GM18861 (cell line): ENCODE results near the gene IGDCC3.

Experiments
- ATAC-seq: cut with Tn5 transposase; IDR thresholded peaks from one replicate; pipeline ENCODE4 v1.9.1; 2021; ENCODE audit not compliant: unreplicated experiment

Gene IGDCC3

GRCh38 chr15:65329288-65329983 lies 48.4 kb downstream of the IGDCC3 start:
- ATAC-seq = no peak

DNA sequence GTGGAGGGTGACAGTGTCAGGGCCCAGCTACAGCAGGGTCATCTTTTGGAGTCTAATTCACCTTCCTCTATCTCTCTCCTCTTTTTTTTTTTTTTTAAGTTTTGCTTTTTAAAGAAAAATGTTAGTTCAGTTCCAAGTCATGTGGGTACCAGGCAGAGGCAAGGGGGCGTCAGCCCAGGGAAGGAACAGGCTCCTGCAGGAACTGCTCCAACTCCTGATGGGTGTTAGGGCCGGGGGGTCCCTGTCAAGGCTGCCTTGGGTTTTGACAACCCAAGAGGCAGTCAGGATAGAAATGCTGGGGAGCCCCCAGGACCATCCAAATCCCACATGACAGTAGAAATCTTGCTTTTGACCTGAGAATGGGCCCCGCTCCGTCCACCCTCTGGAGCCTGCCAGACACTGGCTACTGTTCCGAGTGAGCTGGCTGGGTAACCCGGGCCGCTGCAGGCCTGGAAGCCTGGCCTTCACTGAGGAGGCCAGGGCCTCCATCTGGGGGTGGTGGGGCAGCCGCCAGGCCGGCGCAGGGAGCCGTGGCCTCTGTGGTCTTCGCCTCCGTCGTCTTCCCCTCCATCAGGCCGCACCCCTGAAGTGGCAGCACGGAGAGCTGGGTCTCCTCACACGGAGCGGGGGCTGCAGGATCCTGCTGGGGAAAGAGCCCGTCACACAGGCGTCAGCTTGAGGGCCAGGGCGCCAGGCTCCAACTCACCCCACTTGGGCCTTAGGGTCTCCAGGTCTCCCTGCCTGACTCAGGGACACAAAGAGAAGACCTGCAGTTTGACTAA lies 49.1 kb downstream of the IGDCC3 start:
- no peak for ATAC-seq

DNA sequence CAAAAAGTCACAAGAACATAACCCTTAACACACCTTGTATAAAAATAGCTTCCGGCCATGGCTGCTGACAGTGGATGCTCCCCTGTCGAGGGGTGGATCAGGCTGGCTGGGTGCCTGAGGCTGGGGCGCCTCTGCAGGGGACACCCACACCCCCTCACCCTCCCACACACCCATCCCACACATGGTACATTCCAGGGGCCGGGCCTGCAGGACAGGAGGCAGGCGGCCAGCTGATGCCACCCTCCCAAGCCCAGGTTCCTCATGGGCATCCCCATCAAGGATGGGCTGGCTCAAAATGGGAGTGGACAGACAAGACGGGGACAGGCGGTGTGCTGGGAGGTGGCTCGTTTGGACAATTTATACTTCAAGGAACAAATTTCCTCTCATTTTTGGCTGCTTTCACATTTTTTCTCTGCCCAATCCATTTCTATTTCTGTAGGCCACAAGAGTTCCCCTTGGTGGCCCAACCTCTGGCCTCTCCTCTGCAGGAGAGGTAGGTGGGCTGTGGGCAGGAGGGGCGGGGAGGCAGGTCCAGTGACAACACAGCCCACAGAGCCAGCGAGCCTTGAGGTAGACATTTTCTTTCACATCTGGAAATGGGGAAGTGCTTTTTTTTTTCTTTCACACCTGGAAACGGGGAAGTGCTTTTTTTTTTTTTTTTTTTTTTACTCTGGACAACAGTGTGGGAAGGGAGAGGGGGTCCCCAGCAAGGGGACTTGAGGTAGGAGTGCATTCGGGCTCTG lies 50.0 kb downstream of the IGDCC3 start:
- no peak for ATAC-seq

DNA sequence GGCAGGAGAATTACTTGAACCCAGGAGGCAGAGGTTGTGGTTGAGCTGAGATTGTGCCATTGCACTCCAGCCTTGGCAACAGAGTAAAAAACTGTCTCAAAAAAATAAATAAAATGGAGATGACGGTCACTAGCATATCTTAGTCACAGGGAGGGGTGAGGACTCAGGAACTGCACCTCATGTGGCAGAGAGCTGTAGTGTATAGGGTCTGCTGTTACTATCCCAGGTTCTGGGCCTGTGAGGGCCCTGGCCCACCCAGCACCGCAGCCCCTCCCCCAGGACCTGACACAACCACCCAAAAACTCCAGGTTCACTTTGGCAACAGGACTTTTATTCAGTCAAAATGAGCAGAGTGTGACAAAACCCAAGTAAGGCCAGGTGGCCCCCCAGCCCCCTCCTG lies 51.0 kb downstream of the IGDCC3 start:
- no peak for ATAC-seq

DNA sequence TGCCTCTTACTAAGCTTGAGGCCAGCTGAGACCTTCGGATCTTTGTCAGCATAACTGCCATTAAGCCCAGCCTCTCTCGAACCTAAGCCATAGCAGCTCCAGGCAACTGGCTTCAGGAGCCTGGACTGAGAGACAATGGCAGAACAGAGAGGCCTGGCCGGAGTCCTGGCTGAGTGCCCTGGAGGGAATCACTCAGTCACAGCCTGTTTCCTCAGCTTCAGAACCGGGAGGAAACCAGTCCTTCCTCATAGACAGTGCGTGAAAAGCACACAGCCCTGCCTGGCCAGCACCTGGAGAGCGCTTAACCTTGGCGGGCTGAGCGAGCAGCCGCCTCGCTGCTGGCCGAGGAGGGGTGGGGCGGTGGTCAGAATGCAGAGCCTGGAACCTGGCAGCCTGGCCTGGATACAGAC lies 51.7 kb downstream of the IGDCC3 start:
- ATAC-seq = no peak

GRCh38 chr15:65323071-65323511 lies 54.7 kb downstream of the IGDCC3 start:
- no peak for ATAC-seq

GRCh38 chr15:65318870-65319356 lies 58.9 kb downstream of the IGDCC3 start:
- peak; percentile 52 for ATAC-seq

- no peak for ATAC-seq
Measured at GRCh38 chr15:65312400-65312916, 65.3 kb downstream of the IGDCC3 start.

DNA sequence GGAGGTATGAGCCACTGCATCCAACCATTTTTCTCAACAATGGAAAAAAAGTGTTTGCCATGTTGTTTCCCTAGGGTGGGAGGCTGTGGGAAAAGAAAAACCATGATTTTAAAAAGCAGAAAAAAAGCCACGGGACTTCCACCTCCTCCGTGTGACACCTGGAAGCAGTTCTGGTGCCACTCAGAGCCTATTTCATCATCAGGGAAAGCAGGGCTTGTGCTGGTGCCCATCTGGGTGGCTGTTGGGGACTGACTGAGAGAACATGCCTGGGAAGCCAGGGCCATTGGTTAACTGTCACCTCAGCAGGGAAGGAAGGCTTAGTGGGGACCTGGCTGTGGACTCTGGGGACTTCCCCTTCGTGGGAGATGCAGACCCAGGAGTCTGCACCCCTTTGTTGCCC lies 66.0 kb downstream of the IGDCC3 start:
- no peak for ATAC-seq

DNA sequence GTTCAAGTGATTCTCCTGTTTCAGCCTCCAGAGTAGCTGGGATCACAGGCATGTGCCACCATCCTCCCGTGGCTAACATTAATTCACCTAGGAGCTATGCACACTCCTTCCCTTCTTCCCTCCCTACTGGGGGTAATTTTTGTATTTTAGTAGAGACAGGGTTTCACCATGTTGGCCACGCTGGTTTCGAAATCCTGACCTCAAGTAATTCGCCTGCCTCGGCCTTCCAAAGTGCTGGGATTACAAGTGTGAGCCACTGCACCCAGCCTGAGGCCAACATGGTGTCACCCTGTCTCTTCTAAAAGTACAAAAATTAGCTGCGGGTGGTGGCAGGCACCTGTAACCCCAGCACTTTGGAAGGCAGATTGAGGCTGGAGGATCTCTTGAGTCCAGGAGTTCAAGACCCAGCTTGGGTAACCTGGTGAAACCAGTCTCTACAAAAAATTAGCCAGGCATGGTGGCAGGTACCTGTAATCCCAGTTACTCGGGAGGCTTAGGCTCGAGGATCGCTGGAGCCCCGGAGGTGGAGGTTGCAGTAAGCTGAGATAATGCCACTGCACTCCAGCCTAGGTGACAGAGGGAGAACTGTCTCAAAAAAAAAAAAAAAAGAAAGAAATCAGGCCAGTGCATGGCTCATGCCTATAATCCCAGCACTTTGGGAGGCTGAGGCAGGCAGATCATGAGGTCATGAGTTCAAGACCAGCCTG lies 67.2 kb downstream of the IGDCC3 start:
- ATAC-seq = no peak

DNA sequence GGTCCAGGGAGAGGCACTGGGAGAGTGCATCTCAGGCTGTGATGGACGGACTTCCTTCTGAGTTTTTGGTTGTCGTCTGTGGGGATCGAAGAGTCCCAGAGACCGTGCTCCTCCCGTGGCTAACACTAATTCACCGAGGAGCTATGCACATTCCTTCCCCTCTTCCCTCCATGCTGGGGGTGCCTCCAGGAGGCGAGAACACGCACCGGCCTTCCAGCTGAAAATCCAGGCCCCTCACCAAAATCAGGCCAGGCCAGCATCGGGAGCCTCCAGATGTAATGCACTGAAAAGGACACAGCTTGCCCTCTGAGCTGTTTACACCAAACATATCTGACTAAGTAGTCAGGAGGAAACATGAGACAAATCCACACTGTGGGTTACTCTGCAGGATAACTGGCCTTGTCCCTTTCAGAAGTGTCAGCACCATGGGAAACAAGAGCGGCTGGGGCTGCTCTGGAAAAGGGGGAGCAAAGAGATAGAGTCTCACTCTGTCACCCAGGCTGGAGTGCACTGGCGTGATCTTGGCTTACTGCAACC lies 67.9 kb downstream of the IGDCC3 start:
- ATAC-seq = no peak

- no peak for ATAC-seq
Measured at GRCh38 chr15:65307978-65308377, 69.8 kb downstream of the IGDCC3 start.

DNA sequence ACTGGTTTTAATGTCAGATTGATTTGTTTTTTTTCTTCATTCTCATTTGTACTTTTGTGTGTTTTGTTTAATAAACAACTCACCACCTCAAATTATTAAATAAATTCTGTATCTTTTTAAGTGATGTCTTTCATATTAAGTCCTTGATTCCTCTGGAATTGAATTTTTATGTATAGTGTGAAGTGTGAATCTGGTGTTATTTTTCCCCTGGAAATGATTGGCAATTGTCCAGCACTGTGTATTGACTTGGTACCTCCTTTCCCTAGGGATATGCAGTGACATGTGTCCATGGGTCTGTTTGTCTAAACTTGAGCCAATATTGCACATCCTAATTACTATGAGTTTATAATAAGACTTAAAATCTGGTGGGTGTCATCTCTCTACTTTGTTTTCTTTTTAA lies 71.3 kb downstream of the IGDCC3 start:
- ATAC-seq = no peak

DNA sequence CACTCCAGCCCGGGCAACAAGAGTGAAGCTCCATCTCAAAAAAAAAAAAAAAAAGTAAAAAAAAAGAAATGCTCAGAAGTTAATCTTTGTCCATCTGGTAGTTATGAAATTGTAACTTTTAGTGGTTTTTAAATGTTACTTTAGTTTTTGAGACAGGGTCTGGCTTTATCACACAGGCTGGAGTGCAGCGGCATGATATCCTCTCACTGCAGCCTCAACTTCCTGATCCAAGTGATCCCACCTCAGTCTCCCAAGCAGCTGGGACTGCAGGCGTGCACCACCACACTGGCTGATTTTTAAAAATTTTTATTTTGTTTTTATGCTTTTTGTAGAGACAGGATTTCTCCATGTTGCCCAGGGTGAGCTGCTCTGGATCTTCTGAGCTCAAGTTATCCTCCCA lies 72.0 kb downstream of the IGDCC3 start:
- no peak for ATAC-seq

DNA sequence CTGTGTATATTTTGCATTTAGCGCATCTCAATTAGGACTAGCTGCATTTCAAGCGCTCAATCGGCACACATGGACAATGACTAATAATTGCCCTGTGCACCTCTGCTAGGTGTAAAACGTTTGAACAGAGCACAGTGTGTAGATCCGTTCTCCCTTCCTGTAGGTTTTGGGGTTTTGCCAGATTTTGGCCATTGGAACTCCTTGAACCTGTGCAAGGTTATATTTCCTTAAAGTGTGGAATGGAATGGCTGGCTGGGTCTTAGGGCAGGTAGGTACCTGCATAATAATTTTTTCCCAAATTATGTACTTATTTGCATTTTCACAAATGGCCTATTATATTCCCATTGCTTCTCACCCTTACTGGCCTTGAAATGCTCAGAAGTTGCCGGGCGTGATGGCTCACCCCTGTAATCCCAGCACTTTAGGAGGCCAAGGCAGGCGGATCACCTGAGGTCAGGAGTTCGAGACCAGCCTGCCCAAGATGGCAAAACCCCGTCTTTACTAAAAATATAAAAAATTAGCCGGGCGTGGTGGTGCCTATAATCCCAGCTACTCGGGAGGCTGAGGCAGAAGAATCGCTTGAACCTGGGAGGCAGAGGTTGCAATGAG lies 72.5 kb downstream of the IGDCC3 start:
- no peak for ATAC-seq

DNA sequence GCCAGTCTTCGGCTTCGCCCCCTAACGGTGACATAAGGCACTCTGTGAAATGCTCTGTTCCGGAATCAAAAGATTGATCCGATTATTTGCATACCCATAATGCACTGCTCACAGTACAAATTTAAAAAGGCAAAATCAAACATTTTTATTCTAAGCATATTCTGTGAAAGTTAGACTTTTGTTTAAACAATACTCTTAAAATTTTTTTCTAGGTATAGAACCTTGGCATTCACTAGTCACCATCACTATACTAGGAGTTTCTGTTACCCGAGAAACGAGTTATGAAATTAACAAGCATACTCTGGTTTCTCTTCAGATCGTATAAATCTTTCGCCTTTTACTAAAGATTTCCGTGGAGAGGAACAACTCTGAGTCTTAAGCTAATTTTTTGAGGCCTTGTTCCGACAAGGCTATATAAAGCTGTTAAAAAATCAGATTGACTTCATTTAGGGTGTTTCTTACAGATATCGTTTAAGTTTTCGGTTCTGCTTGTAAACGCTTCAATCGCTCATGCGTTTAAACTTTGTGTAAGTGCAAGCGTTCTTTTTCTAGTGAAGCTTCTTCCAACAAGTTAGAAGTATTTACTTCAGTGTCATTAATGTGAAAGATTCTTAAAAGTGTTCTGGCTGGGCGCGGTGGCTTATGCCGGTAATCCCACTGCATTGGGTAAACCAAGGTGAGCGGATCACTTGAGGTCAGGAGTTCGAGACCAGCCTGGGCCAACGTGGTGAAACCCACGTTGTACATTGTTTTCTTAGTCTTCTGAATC lies 73.2 kb downstream of the IGDCC3 start, which contains the start of gene RNU5B-1:
TSS of gene RNU5B-1 (plus strand) at position 297 of the 769 bp plus-strand sequence.
- ATAC-seq = peak; percentile 74

DNA sequence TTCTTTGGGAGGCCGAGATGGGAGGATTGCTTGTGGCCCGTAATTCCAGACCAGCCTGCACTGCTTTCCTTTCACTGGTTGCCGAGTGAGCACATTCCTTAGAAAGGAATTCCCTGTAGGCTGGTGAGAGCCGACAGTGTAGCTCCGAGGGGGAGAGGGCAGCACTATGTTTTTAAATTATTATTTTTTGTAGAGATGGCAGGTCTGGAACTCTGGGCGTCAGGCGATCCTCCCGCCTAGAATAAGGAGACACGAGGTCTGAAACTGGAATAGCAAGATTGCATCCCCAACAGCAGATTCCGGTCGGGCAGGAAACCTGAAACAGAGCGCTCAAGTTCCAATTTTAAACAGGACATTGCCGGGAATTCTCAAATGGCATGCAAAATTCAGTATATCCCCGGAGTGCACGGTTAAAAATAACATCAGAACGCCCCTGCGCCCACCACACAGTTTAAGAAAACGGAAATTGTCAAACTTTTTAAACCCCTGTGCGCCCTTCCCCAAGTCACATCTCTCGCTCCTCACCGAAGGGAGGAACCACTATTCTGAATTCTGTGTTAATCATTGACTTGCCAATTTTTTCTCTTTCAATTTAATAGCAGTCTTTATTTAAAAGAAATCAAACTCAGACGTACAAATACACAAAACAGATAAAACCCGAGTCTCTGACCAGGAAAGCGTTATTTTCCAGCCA lies 74.0 kb downstream of the IGDCC3 start:
- ATAC-seq = no peak

GRCh38 chr15:65302061-65302460 lies 75.7 kb downstream of the IGDCC3 start:
- no peak for ATAC-seq
